GM10266 (cell line): Measurements from ENCODE around the gene PDP2.
A peak's percentile ranks its signal among the peaks of the same experiment; 100 is the strongest.

Source experiments
- DNase-seq: peaks from one replicate; pipeline ENCODE4 v3.0.0; 2012; ENCODE audit errors: extremely low spot score
- TF ChIP-seq, protein P1 (sequence below): IDR thresholded peaks from 2 replicates; pipeline ENCODE4 v1.5.1; 2012; ENCODE audit warnings: mild to moderate bottlenecking, low read depth; ENCODE audit not compliant: control insufficient read depth, insufficient read depth; ENCODE audit errors: missing control alignments

The PDP2 gene

DNA sequence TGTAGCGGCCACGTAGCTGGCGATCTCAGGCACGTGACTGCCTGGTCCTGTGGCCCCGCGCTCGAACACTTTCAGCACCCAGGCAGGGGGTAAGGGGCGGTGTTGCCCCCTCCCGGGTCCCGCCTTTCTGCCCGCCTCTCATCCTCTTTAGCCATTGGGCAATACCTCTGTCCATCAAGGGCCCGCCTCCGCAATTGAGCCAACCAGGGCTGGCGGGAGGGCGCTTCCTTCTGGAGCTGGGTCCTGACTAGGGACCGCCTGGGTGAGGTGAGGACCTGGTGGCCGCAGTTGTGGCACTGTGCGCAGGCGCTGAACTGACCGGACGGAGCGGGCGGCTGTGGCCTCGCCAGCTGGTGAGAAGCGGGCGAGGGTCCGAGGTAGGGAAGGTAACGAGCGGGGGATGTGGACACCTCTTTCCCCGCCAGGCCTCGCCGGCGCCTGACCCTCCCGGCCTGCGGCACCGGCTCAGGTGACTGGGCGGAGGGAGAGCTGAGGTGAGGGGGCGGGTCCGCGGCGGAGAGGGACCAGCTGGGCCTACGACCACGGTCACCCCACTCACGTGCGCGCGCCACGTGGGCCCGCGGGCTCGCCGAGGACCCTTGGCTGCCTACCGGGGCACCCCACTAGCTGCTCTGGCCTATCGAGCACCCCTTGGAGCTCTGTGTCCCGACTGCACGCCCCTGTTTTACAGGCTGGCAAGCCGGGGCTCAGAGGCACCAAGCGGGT is at the start of gene PDP2:
Gene PDP2 (plus strand): TSS at position 228 of the 726 bp plus-strand sequence. CDS start 3,770 bp downstream, outside the sequence.
- TF ChIP-seq, protein P1, sequence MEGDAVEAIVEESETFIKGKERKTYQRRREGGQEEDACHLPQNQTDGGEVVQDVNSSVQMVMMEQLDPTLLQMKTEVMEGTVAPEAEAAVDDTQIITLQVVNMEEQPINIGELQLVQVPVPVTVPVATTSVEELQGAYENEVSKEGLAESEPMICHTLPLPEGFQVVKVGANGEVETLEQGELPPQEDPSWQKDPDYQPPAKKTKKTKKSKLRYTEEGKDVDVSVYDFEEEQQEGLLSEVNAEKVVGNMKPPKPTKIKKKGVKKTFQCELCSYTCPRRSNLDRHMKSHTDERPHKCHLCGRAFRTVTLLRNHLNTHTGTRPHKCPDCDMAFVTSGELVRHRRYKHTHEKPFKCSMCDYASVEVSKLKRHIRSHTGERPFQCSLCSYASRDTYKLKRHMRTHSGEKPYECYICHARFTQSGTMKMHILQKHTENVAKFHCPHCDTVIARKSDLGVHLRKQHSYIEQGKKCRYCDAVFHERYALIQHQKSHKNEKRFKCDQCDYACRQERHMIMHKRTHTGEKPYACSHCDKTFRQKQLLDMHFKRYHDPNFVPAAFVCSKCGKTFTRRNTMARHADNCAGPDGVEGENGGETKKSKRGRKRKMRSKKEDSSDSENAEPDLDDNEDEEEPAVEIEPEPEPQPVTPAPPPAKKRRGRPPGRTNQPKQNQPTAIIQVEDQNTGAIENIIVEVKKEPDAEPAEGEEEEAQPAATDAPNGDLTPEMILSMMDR = no peak
- DNase-seq = peak; percentile 94

DNA sequence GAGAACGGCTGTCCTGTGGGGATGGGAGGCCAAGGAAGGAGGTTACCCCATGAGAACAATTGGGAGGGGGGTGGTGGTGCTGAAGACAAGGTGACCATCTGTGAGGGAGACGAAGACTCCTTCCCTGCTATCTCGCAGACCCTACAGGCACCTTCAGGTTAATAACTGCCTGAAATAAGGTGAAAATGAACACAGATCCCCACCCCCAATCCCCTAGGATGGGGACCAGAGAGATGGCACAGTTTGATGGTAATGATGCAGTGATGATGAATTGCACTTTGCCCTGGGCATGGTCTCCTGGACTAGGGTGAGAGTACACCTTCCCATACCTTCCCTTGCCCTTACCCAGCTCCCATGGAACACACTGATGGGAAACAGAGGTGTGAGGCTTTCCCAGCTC is 48.1 kb upstream of the PDP2 start:
- TF ChIP-seq, protein P1 = no peak
- DNase-seq = no peak

DNA sequence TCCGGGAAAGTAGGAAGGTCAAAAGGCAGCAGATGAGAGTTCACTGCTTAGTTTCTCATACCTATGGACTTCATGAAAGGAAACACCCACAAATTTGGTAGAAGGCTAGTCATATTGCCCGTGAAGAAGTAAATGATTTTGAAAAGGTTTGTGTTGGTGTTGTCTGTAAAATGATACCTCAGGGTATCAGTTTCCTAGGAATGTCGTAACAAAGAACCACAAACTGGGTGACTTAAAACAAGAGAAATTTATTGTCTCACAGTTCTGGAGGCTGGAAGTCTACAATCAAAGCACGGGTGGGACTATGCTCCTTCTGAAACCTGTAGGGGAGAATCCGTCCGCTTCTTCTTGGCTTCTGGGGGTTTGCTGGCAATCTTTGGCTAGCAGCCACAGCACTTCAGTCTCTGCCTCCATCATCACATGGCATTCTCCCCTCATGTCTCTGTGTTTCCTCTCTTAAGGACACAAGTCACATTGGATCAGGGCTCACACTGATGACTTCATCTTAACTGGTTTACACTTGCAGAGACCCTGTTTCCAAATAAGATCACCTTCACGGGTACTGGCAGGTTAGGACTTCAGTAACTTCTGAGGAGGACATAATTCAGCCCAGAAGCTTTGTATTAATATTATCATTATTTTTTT is 47.5 kb upstream of the PDP2 start:
- TF ChIP-seq, protein P1 = no peak
- DNase-seq = no peak

DNA sequence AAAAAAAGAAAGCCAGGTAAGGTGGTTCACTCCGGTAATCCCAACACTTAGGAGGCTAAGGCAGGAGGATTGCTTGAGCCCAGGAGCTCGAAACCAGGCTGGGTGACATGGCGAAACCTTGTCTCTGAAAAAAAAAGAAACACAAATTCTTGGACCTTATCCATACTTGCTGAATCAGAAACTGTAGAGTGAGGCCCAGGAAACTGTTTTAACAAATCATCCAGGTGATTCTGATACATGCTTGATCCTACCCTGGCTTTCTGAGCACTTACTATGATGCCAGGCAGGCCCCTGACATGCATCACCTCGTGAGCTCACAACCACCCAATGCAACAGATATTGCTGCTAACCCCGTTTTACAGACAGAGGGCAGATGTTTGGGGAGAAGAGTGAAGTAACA is 45.6 kb upstream of the PDP2 start:
- no peak for DNase-seq
- TF ChIP-seq, protein P1 = no peak

DNA sequence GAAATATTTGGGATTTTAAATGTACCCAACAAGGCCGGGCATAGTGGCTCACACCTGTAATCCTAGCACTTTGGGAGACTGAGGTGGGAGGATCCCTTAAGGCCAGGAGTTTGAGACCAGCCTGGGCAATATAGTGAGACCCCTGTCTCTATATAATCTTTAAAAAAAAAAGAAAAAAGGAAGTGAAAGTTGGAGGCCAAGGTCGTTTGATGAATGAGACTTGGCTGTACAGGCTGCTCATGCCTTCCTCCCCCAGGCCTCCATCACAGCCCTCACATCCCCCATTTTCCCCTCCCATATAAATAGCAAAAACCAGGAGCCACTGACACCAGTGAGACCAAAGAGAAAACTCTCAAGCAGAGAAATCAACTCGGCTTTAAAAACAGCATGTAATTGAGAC is 39.4 kb upstream of the PDP2 start:
- TF ChIP-seq, protein P1 = no peak
- DNase-seq = no peak

GRCh38 chr16:66841366-66841765 is 38.9 kb upstream of the PDP2 start:
- DNase-seq = no peak
- TF ChIP-seq, protein P1 = no peak

GRCh38 chr16:66842765-66843164 is 37.5 kb upstream of the PDP2 start:
- no peak for DNase-seq
- TF ChIP-seq, protein P1 = no peak
